Fibroblast of lung (primary cell): Measurements from ENCODE around the gene AZIN2. TPM values are rescaled to one million over a fixed set of nuclear protein-coding genes. Genes with fewer than 3 reads are reported as not detected.

Experiments
- DNase-seq, 2 donors: peaks; one replicate each; pipeline versions ENCODE4 v3.0.0 to v3.0.0-alpha.2; 2010; ENCODE audit warnings: low read depth in 2 of 2
- H2AFZ ChIP-seq: 2 replicates; pipeline ENCODE4 v1.5.1; 2012; ENCODE audit warnings: low read length, control low read depth, inconsistent platforms
- H3K27ac ChIP-seq: 2 replicates; pipeline ENCODE4 v1.5.1; 2011; ENCODE audit warnings: low read length, control low read depth; ENCODE audit not compliant: insufficient read depth
- H3K27me3 ChIP-seq: 2 replicates; pipeline ENCODE4 v1.5.1; 2011; ENCODE audit warnings: mild to moderate bottlenecking, low read length; ENCODE audit not compliant: control insufficient read depth, insufficient read depth
- H3K36me3 ChIP-seq: 2 replicates; pipeline ENCODE4 v1.5.1; 2011; ENCODE audit warnings: low read length; ENCODE audit not compliant: control insufficient read depth, insufficient read depth
- H3K4me1 ChIP-seq: 2 replicates; pipeline ENCODE4 v1.5.1; 2011; ENCODE audit warnings: low read length; ENCODE audit not compliant: control insufficient read depth, insufficient read depth; ENCODE audit errors: extremely low read depth
- H3K4me2 ChIP-seq: 2 replicates; pipeline ENCODE4 v1.5.1; 2011; ENCODE audit warnings: low read length, control low read depth; ENCODE audit not compliant: insufficient read depth; ENCODE audit errors: extremely low read depth
- H3K4me3 ChIP-seq, 4 experiments: fragments of 200-600 bp in 1 of 4; sonication (generic) in 1 of 4; replicated peaks in 1 of 4; 2 replicates each; pipeline ENCODE4 v1.5.1; 2011 to 2016; ENCODE audit warnings: low read length in 4 of 4, low read depth in 3 of 4, mild to moderate bottlenecking in 3 of 4, control low read depth in 2 of 4, inconsistent platforms in 1 of 4, mixed read lengths in 1 of 4; ENCODE audit not compliant: insufficient read depth in 1 of 4; ENCODE audit errors: control extremely low read depth in 1 of 4
- H3K79me2 ChIP-seq: 2 replicates; pipeline ENCODE4 v1.5.1; 2012; ENCODE audit warnings: mild to moderate bottlenecking, low read length, inconsistent platforms; ENCODE audit not compliant: control insufficient read depth, insufficient read depth
- H3K9ac ChIP-seq: 2 replicates; pipeline ENCODE4 v1.5.1; 2011; ENCODE audit warnings: mild to moderate bottlenecking, low read length, control low read depth; ENCODE audit not compliant: insufficient read depth
- H3K9me3 ChIP-seq: 2 replicates; pipeline ENCODE4 v1.5.1; 2012; ENCODE audit warnings: low read depth, low read length; ENCODE audit not compliant: control insufficient read depth, insufficient read depth
- H4K20me1 ChIP-seq: 2 replicates; pipeline ENCODE4 v1.5.1; 2011; ENCODE audit warnings: low read length; ENCODE audit not compliant: control insufficient read depth, insufficient read depth; ENCODE audit errors: extremely low read depth
- EZH2 ChIP-seq: IDR thresholded peaks from 2 replicates; pipeline ENCODE4 v1.5.1; 2012; ENCODE audit warnings: low read length, control low read depth, mild to moderate bottlenecking; ENCODE audit errors: missing control alignments
- polyA plus RNA-seq, 2 donors: library from polyadenylated mRNA; depleted of rRNA in 1 of 2; stranded (reverse) in 1 of 2; unstranded in 1 of 2; fragments of >200 nt; gene quantifications; 2 replicates each; pipeline ENCODE4 v1.2.1, GENCODE V29; 2011 to 2012; ENCODE audit warnings: missing spikeins in 1 of 2
- total RNA-seq: library from RNA; depleted of rRNA; stranded (reverse); fragments of >200 nt; gene quantifications from 2 replicates; pipeline ENCODE4 v1.2.1, GENCODE V29; 2014
- TF ChIP-seq, protein P1 (sequence below), 2 donors: IDR thresholded peaks in 1 of 2; conservative IDR thresholded peaks in 1 of 2; 1 replicate in 1 of 2; 2 replicates in 1 of 2; pipeline ENCODE4 v1.5.1; 2011 to 2012; ENCODE audit warnings: low read length in 2 of 2, control low read depth in 1 of 2, inconsistent platforms in 1 of 2, low read depth in 1 of 2, mild to moderate bottlenecking in 1 of 2

Gene AZIN2
- total and polyA plus RNA-seq, 2 donors (not counting 1 experiment from before 2014, with no cell fraction given), result 3.2 to 9.1 TPM

DNA sequence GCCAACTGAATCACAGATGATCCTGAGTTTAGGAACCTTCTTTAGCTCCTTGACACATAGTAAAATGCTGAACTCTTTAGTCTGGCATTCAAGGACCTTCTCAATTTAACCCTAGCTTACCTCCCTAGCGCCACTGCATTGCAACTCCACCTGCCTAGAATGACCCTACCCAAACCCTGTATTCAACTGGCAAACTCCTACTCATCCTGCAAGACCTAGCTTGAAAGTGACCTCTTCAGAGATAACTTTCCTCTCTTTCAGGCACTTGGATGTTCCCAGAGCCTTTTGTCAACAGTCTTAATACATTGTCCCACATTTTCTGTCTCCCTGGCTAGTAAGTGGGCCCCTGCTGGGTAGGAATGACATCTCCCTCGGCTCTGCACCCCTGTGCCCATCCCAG, 81.2 kb downstream of the AZIN2 start:
- Histone ChIP-seq H3K27ac (no peak overlapping the region), H3K79me2 (no peaks in the 10 kb centered on the region), H3K4me3 (no peak overlapping the region), H2AFZ (no peak overlapping the region), H3K36me3 (peaks cover 4% of the 10 kb centered on the region), H3K9ac (no peak overlapping the region), H4K20me1 (no peaks in the 10 kb centered on the region), H3K9me3 (no peaks in the 10 kb centered on the region), H3K4me1 (peaks cover 7% of the 10 kb centered on the region), H3K27me3 (no peaks in the 10 kb centered on the region), H3K4me2 (no peak overlapping the region)
- no peak for DNase-seq
- TF ChIP-seq, protein P1, sequence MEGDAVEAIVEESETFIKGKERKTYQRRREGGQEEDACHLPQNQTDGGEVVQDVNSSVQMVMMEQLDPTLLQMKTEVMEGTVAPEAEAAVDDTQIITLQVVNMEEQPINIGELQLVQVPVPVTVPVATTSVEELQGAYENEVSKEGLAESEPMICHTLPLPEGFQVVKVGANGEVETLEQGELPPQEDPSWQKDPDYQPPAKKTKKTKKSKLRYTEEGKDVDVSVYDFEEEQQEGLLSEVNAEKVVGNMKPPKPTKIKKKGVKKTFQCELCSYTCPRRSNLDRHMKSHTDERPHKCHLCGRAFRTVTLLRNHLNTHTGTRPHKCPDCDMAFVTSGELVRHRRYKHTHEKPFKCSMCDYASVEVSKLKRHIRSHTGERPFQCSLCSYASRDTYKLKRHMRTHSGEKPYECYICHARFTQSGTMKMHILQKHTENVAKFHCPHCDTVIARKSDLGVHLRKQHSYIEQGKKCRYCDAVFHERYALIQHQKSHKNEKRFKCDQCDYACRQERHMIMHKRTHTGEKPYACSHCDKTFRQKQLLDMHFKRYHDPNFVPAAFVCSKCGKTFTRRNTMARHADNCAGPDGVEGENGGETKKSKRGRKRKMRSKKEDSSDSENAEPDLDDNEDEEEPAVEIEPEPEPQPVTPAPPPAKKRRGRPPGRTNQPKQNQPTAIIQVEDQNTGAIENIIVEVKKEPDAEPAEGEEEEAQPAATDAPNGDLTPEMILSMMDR (conservative IDR thresholded peaks at IDR 0.05 in 1 of 2, IDR thresholded peaks at IDR 0.05 in 1 of 2; ENCODE audit: low read depth in 1 of 2, low read length in 2 of 2), result no peak
- TF ChIP-seq EZH2, result no peak

DNA sequence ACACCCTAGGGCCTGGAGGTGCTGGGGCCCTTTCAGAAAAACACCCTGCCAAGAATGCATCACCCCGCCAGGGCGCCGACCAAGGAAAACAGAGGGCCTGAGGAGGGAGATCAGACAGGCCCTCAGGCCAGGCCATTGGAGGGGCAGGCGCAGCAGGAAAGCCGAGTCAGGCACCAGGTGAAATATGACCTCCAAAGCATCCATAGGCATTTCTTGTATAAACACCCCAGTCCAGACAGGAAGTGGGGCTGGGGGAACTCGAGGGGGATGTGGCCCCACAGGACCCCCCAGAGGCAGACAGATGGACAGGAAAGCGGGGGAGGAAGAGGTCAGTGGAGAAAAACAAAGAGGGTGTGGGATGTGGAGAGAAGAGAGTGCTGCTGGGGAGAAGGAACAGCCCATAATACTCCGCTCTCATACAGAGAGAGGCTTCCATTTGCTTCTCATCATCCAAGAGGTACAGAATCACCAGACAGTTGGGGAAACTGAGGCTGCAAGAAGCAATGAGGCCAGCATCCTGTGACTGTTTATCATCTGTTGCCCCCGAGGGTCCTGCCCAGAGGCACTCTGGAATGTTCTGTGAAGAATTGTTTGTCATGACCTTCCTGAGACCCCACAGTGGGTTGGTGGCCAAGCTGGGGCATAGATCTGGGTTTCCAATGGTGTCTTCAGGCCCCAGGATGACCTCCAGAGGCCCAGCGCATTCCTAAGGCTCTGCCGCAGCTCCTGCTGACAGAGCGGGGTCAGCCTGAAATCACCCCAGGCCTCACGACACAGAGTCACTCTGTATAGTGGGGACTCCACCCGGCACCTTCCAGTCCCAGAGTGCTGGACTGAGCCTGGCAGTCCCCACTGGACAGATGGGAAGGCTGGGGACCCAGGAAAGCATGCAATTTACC, 82.9 kb downstream of the AZIN2 start:
- DNase-seq, result peak; percentile 25 to 93
- Histone ChIP-seq H3K9me3 (no peaks in the 10 kb centered on the region), H3K4me3 (no peak overlapping the region), H3K36me3 (peaks cover 4% of the 10 kb centered on the region), H4K20me1 (no peaks in the 10 kb centered on the region), H3K27me3 (no peaks in the 10 kb centered on the region), H2AFZ (no peak overlapping the region), H3K27ac (no peak overlapping the region), H3K4me2 (no peak overlapping the region), H3K9ac (no peak overlapping the region), H3K79me2 (no peaks in the 10 kb centered on the region), H3K4me1 (peaks cover 7% of the 10 kb centered on the region)
- no peak for TF ChIP-seq EZH2

DNA sequence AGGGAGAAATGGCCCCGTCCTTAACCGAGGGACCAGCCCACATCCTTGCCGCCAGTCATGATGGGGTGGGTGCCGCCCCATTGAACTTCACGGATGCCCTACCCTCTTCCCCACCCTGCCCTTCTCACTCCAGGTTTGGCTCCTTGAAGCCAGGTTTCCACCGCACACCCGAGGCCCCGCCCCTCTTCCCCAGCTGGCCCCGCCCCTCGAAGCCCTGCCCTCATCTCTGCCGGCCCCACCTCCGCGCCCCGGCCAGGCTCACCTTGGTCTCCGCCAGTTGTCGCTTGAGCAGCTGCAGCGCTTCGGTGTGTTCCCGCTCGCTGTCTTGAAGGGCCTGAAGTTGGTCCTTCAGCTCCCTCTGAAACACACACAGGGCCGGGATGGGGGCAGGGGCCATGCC, 84.3 kb downstream of the AZIN2 start:
- H3K79me2 ChIP-seq, result no peaks in the 10 kb centered on the region
- no peaks in the 10 kb centered on the region for H3K9me3 ChIP-seq
- no peak overlapping the region for H3K4me3 ChIP-seq
- no peak overlapping the region for H3K27ac ChIP-seq
- TF ChIP-seq, protein P1 (conservative IDR thresholded peaks at IDR 0.05 in 1 of 2, IDR thresholded peaks at IDR 0.05 in 1 of 2; ENCODE audit: low read depth in 1 of 2, low read length in 2 of 2), result no peak
- TF ChIP-seq EZH2, result no peak
- H2AFZ ChIP-seq, result no peak overlapping the region
- no peak overlapping the region for H3K9ac ChIP-seq
- H3K27me3 ChIP-seq, result no peaks in the 10 kb centered on the region
- no peak for DNase-seq
- H3K36me3 ChIP-seq, result no peaks in the 10 kb centered on the region
- H3K4me1 ChIP-seq, result peaks cover 7% of the 10 kb centered on the region
- no peaks in the 10 kb centered on the region for H4K20me1 ChIP-seq
- H3K4me2 ChIP-seq, result no peak overlapping the region
